A549 (cell line): Measurements from ENCODE around the gene CALHM6. TPM values are rescaled to one million over a fixed set of nuclear protein-coding genes. Genes with fewer than 3 reads are reported as not detected.

Experiments
- ATAC-seq, 2 experiments: fragments of 200-7000 bp in 1 of 2; fragments of >200 bp in 1 of 2; cut with Nextera tagmentation in 1 of 2; cut with Tn5 transposase in 1 of 2; 3 replicates each; pipeline versions ENCODE4 v1.8.0 to v1.9.1; 2018 to 2020; ENCODE audit warnings: mild to moderate bottlenecking in 1 of 2, moderate library complexity in 1 of 2
- CTCF ChIA-PET: fragments of 300-600 bp; sonication (Branson Sonifier 250); formaldehyde crosslinking; extraction: SDS; loops from one replicate; lab custom pipeline; 2021; ENCODE audit warnings: antibody characterized with exemption, inconsistent platforms; lab: Yijun Ruan, JAX
- POLR2A ChIA-PET: fragments of 350-600 bp; formaldehyde crosslinking; extraction: SDS; loops from one replicate; lab custom pipeline; 2021; ENCODE audit warnings: antibody characterized with exemption, inconsistent platforms; lab: Yijun Ruan, JAX
- DNase-seq, 2 experiments: peaks; one replicate each; pipeline versions ENCODE4 v3.0.0 to v3.0.0-alpha.2; 2011 to 2016; ENCODE audit warnings: low read depth in 1 of 2, low spot score in 1 of 2
- FAIRE-seq: peaks from 2 replicates; lab custom pipeline; 2011; peaks lifted over from hg19 to GRCh38; lab: Jason Lieb, UNC
- H3K27ac ChIP-seq, 2 experiments: fragments of >200 bp; sonication (Bioruptor Twin); formaldehyde crosslinking; 3 replicates each; pipeline ENCODE4 v1.5.1; 2016 to 2017
- H3K4me1 ChIP-seq: fragments of >200 bp; sonication (Bioruptor Twin); formaldehyde crosslinking; 3 replicates; pipeline ENCODE4 v1.6.1; 2016
- H3K4me2 ChIP-seq: fragments of >200 bp; sonication (Bioruptor Twin); formaldehyde crosslinking; 3 replicates; pipeline ENCODE4 v1.6.1; 2016
- H3K4me3 ChIP-seq: fragments of >200 bp; sonication (Bioruptor Twin); formaldehyde crosslinking; 3 replicates; pipeline ENCODE4 v1.5.1; 2016
- H3K9me3 ChIP-seq: fragments of >200 bp; sonication (Bioruptor Twin); formaldehyde crosslinking; 3 replicates; pipeline ENCODE4 v1.6.1; 2016
- BCL3 ChIP-seq: fragments of >200 bp; sonication (Bioruptor Twin); formaldehyde crosslinking; IDR thresholded peaks from 3 replicates; pipeline ENCODE4 v1.6.1; 2016
- CHD2 ChIP-seq: fragments of 150-350 bp; IDR thresholded peaks from 2 replicates; pipeline ENCODE4 v1.6.1; 2014; ENCODE audit warnings: low read length; ENCODE audit not compliant: partially characterized antibody
- CHD4 ChIP-seq: fragments of 200-600 bp; sonication (generic); IDR thresholded peaks from 2 replicates; pipeline ENCODE4 v1.6.1; 2016; ENCODE audit warnings: antibody characterized with exemption, mild to moderate bottlenecking, borderline replicate concordance
- EHMT2 ChIP-seq: fragments of 200-600 bp; sonication (generic); IDR thresholded peaks from 2 replicates; pipeline ENCODE4 v1.6.1; 2016; ENCODE audit warnings: antibody characterized with exemption, low read depth, mild to moderate bottlenecking, moderate library complexity
- ESRRA ChIP-seq: fragments of 150-350 bp; IDR thresholded peaks from 2 replicates; pipeline ENCODE4 v1.6.1; 2014; ENCODE audit warnings: mild to moderate bottlenecking, low read length, borderline replicate concordance
- FOSL2 ChIP-seq, 2 experiments: fragments of 450-650 bp in 1 of 2; fragments of >200 bp in 1 of 2; sonication (Bioruptor Twin) in 1 of 2; formaldehyde crosslinking; IDR thresholded peaks; 2 replicates each; pipeline versions ENCODE4 v1.5.0 to v1.6.1; 2016 to 2020; ENCODE audit warnings: mild to moderate bottlenecking in 1 of 2, moderate library complexity in 1 of 2
- FOXS1 ChIP-seq: fragments of 250-450 bp; sonication (Bioruptor Pico); IDR thresholded peaks from 2 replicates; pipeline ENCODE4 v1.5.0; 2020; ENCODE audit warnings: mild to moderate bottlenecking, moderate library complexity
- GATA3 ChIP-seq: IDR thresholded peaks from 2 replicates; pipeline ENCODE4 v1.6.1; 2012; ENCODE audit warnings: borderline replicate concordance
- HEYL ChIP-seq: fragments of 250-450 bp; sonication (Bioruptor Pico); IDR thresholded peaks from 2 replicates; pipeline ENCODE4 v1.8.0; 2021; ENCODE audit warnings: mild to moderate bottlenecking, moderate library complexity
- JUNB ChIP-seq: fragments of >200 bp; sonication (Bioruptor Twin); formaldehyde crosslinking; IDR thresholded peaks from 2 replicates; pipeline ENCODE4 v1.6.1; 2016
- MAZ ChIP-seq: fragments of 150-350 bp; IDR thresholded peaks from 2 replicates; pipeline ENCODE4 v1.6.1; 2014; ENCODE audit warnings: antibody characterized with exemption, low read depth, low read length, borderline replicate concordance
- NPAS2 ChIP-seq: fragments of 250-450 bp; sonication (Bioruptor Pico); IDR thresholded peaks from 2 replicates; pipeline ENCODE4 v1.8.0; 2022; ENCODE audit warnings: mild to moderate bottlenecking, moderate library complexity, borderline replicate concordance
- POLR2AphosphoS2 ChIP-seq: conservative IDR thresholded peaks from 2 replicates; pipeline ENCODE4 v1.6.1; 2012; ENCODE audit warnings: low read length, improper control_type of control experiment, inconsistent platforms
- RARB ChIP-seq: fragments of 250-450 bp; sonication (Bioruptor Pico); IDR thresholded peaks from 2 replicates; pipeline ENCODE4 v1.8.0; 2021; ENCODE audit warnings: mild to moderate bottlenecking, moderate library complexity
- RNF2 ChIP-seq: fragments of 200-600 bp; sonication (generic); IDR thresholded peaks from 2 replicates; pipeline ENCODE4 v1.6.1; 2016; ENCODE audit warnings: low read depth, mild to moderate bottlenecking, antibody characterized with exemption, moderate library complexity, borderline replicate concordance
- SMC3 ChIP-seq: fragments of >200 bp; sonication (Bioruptor Twin); formaldehyde crosslinking; IDR thresholded peaks from 3 replicates; pipeline ENCODE4 v1.6.1; 2018; ENCODE audit warnings: inconsistent platforms
- SREBF2 ChIP-seq: fragments of 450-650 bp; IDR thresholded peaks from 2 replicates; pipeline ENCODE4 v1.6.1; 2014; ENCODE audit warnings: mild to moderate bottlenecking, moderate library complexity
- TFCP2L1 ChIP-seq: fragments of 250-450 bp; sonication (Bioruptor Pico); IDR thresholded peaks from 2 replicates; pipeline ENCODE4 v1.5.0; 2021; ENCODE audit warnings: mild to moderate bottlenecking
- ZC3H11A ChIP-seq: fragments of 450-650 bp; IDR thresholded peaks from 2 replicates; pipeline ENCODE4 v1.6.1; 2014; ENCODE audit warnings: antibody characterized with exemption, mild to moderate bottlenecking
- ZSCAN20 ChIP-seq: fragments of 250-450 bp; sonication (Bioruptor Pico); IDR thresholded peaks from 2 replicates; pipeline ENCODE4 v1.8.0; 2022; ENCODE audit warnings: mild to moderate bottlenecking, moderate library complexity
- WGBS: methylation state at CpG from one replicate; pipeline ENCODE4 v1.1.6; 2017; ENCODE audit errors: missing lambda C conversion rate; 5-methylcytosine and 5-hydroxymethylcytosine counted together
- polyA plus RNA-seq, 4 experiments: library from polyadenylated mRNA; depleted of rRNA in 3 of 4; stranded (reverse); fragments of >200 nt; fragmentation: RNase III in 1 of 4; extraction: RNeasy Plus Mini Kit Qiagen cat#74134 plus additional on column Dnase treatment in 1 of 4; gene quantifications; 2 replicates in 3 of 4; 3 replicates in 1 of 4; pipeline ENCODE4 v1.2.3, GENCODE V29; 2011 to 2017
- TF ChIP-seq, protein P1 (sequence below): fragments of 250-450 bp; sonication (Bioruptor Pico); IDR thresholded peaks from 2 replicates; pipeline ENCODE4 v1.5.0; 2021; ENCODE audit warnings: mild to moderate bottlenecking, moderate library complexity, borderline replicate concordance
- TF ChIP-seq, protein P2 (sequence below): fragments of 200-600 bp; sonication (generic); IDR thresholded peaks from 2 replicates; pipeline ENCODE4 v1.6.1; 2016; ENCODE audit warnings: antibody characterized with exemption, mild to moderate bottlenecking, moderate library complexity

Gene CALHM6
- polyA plus RNA-seq, 2 of the 4 experiments (the other 2 are of a cell fraction), result 0.31 TPM; not detected in 1

DNA sequence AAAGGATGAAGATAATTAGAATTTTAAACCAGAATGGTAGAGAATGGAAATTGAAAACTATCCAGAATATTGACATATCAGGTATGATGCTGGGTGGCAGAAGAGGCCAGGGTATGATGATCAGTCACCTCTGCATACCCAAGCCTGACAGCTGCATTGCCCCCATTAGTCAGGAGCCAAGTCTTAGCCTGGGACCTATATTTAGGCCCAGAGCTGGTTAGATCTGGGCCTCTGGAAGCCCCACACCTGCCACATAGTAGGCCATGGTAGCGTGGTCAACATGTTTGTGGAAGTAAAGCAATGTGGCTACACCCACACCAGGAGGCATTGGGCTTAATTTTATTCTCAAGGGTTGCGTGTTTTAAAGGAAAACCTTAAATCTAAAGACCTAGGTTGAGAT, 32.1 kb upstream of the CALHM6 start:
- Histone ChIP-seq H3K4me1 (no peaks in the 10 kb centered on the region), H3K4me2 (no peak overlapping the region), H3K4me3 (no peak overlapping the region), H3K27ac (no peak overlapping the region), H3K9me3 (no peaks in the 10 kb centered on the region)
- ChIA-PET CTCF (no interaction called here), POLR2A (no interaction called here)
- 100% methylated on average over 2 of the region's 2 CpGs for WGBS
- FAIRE-seq (no peak), DNase-seq (no peak), ATAC-seq (no peak)
- TF ChIP-seq POLR2AphosphoS2 (no peak), EHMT2 (no peak), NPAS2 (CRISPR knock-in tag) (no peak), TFCP2L1 (no peak), GATA3 (no peak), SREBF2 (no peak), ZSCAN20 (no peak)
- TF ChIP-seq, protein P1, sequence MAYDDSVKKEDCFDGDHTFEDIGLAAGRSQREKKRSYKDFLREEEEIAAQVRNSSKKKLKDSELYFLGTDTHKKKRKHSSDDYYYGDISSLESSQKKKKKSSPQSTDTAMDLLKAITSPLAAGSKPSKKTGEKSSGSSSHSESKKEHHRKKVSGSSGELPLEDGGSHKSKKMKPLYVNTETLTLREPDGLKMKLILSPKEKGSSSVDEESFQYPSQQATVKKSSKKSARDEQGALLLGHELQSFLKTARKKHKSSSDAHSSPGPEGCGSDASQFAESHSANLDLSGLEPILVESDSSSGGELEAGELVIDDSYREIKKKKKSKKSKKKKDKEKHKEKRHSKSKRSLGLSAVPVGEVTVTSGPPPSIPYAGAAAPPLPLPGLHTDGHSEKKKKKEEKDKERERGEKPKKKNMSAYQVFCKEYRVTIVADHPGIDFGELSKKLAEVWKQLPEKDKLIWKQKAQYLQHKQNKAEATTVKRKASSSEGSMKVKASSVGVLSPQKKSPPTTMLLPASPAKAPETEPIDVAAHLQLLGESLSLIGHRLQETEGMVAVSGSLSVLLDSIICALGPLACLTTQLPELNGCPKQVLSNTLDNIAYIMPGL (CRISPR knock-in tag), result no peak

GRCh38 chr6:116430860-116431259, 30.3 kb upstream of the CALHM6 start:
- Histone ChIP-seq H3K27ac (no peak overlapping the region), H3K4me1 (no peaks in the 10 kb centered on the region), H3K4me2 (no peak overlapping the region), H3K9me3 (no peaks in the 10 kb centered on the region), H3K4me3 (no peak overlapping the region)
- WGBS, result 96% methylated on average over 4 of the region's 4 CpGs
- ChIA-PET POLR2A (no interaction called here), CTCF (no interaction called here)
- FAIRE-seq (no peak), ATAC-seq (no peak), DNase-seq (no peak)
- TF ChIP-seq TFCP2L1 (no peak), HEYL (CRISPR knock-in tag) (no peak), FOXS1 (CRISPR knock-in tag) (no peak), MAZ (no peak), CHD4 (no peak), EHMT2 (no peak), RARB (CRISPR knock-in tag) (no peak), SREBF2 (no peak), POLR2AphosphoS2 (no peak), BCL3 (no peak), RNF2 (no peak), ESRRA (no peak), FOSL2 (IDR thresholded peaks at IDR 0.05) (no peak), FOSL2 (CRISPR knock-in tag; IDR thresholded peaks at IDR 0.05) (no peak), NPAS2 (CRISPR knock-in tag) (no peak), JUNB (no peak), ZC3H11A (no peak), SMC3 (no peak), CHD2 (no peak)
- TF ChIP-seq, protein P2, sequence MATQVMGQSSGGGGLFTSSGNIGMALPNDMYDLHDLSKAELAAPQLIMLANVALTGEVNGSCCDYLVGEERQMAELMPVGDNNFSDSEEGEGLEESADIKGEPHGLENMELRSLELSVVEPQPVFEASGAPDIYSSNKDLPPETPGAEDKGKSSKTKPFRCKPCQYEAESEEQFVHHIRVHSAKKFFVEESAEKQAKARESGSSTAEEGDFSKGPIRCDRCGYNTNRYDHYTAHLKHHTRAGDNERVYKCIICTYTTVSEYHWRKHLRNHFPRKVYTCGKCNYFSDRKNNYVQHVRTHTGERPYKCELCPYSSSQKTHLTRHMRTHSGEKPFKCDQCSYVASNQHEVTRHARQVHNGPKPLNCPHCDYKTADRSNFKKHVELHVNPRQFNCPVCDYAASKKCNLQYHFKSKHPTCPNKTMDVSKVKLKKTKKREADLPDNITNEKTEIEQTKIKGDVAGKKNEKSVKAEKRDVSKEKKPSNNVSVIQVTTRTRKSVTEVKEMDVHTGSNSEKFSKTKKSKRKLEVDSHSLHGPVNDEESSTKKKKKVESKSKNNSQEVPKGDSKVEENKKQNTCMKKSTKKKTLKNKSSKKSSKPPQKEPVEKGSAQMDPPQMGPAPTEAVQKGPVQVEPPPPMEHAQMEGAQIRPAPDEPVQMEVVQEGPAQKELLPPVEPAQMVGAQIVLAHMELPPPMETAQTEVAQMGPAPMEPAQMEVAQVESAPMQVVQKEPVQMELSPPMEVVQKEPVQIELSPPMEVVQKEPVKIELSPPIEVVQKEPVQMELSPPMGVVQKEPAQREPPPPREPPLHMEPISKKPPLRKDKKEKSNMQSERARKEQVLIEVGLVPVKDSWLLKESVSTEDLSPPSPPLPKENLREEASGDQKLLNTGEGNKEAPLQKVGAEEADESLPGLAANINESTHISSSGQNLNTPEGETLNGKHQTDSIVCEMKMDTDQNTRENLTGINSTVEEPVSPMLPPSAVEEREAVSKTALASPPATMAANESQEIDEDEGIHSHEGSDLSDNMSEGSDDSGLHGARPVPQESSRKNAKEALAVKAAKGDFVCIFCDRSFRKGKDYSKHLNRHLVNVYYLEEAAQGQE, result no peak
